Effector memory CD8-positive, alpha-beta T cell (primary cell): ENCODE results near the gene COP1.
"Not testable (repeated sequence)": the region's sequence is repeated elsewhere in the genome, so short reads cannot be mapped to it uniquely, and the experiment has no call there.

Source experiments
- ATAC-seq: fragments of 150-1000 bp; cut with Tn5 transposase; replicated peaks from 2 replicates; pipeline ENCODE4 v1.10.0; 2021; ENCODE audit warnings: mild to moderate bottlenecking, moderate library complexity
- DNase-seq, 3 experiments: peaks; one replicate each; pipeline ENCODE4 v3.0.0; 2021
- H3K27ac Mint-ChIP-seq, 2 donors: one replicate each; pipeline ENCODE4 v1.8.0; 2022; ENCODE audit warnings: mild to moderate bottlenecking in 2 of 2, mixed read lengths in 2 of 2, moderate library complexity in 2 of 2
- H3K27me3 Mint-ChIP-seq, 2 donors: one replicate each; pipeline ENCODE4 v1.8.0; 2022; ENCODE audit warnings: mixed read lengths in 2 of 2
- H3K36me3 Mint-ChIP-seq: one replicate; pipeline ENCODE4 v1.8.0; 2022; ENCODE audit warnings: mild to moderate bottlenecking, moderate library complexity, mixed read lengths; ENCODE audit not compliant: insufficient read depth
- H3K4me1 Mint-ChIP-seq, 2 donors: one replicate each; pipeline ENCODE4 v1.8.0; 2022; ENCODE audit warnings: low read depth in 2 of 2, mixed read lengths in 2 of 2
- H3K4me3 Mint-ChIP-seq, 2 donors: one replicate each; pipeline ENCODE4 v1.8.0; 2022; ENCODE audit warnings: mild to moderate bottlenecking in 2 of 2, mixed read lengths in 2 of 2, moderate library complexity in 2 of 2
- H3K9me3 Mint-ChIP-seq, 2 donors: one replicate each; pipeline ENCODE4 v1.8.0; 2022; ENCODE audit warnings: mixed read lengths in 2 of 2
- total RNA-seq, 9 experiments: gene quantifications; one replicate each; lab custom pipeline; 2026; lab: John Stamatoyannopoulos, UW

Gene COP1
- 59.2 to 99.7 (median 68.3) reads per million in 9 experiments for total RNA-seq

GRCh38 chr1:176206961-176207902, at the start of gene COP1:
TSS of gene COP1 (minus strand) at chr1:176207286. CDS start at chr1:176206978, 308 bp downstream.
- H3K27ac Mint-ChIP-seq: peak within 1 kb of the TSS; percentile 92 to 97
- H3K36me3 Mint-ChIP-seq: peaks cover 20% of the 10 kb centered on the region
- peak; percentile 81 for ATAC-seq
- no peaks in the 10 kb centered on the region for H3K9me3 Mint-ChIP-seq
- peak within 1 kb of the TSS; percentile 89 to 94 for H3K4me3 Mint-ChIP-seq
- peaks cover 31 to 39% of the 10 kb centered on the region in 2 donors for H3K4me1 Mint-ChIP-seq
- no peaks in the 10 kb centered on the region for H3K27me3 Mint-ChIP-seq
- DNase-seq: peak; percentile 91 to 94 (median 93)

DNA sequence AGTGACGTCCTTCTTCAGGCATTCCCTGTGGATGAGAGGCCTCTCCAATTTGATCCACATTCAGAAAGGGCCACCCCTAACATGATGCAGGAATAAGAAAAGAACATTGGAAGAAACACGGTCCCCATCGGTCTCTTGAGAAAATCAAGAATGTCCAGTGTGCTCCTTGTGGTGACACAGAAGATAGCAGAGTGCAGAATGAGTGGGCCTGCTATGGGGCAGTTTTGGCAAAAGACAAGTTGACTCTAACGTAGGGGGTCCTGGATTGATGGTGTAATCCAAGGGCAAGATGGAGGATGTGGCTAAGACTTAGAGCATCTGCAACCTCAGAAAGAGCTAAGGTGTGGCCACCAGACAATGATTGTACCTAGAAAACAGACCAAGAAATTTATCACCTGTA, 45.1 kb upstream of the COP1 start:
- H3K9me3 Mint-ChIP-seq: no peaks in the 10 kb centered on the region
- no peaks in the 10 kb centered on the region for H3K4me1 Mint-ChIP-seq
- H3K4me3 Mint-ChIP-seq: no peak overlapping the region
- no peak for DNase-seq
- no peak for ATAC-seq
- no peak overlapping the region for H3K27ac Mint-ChIP-seq
- no peaks in the 10 kb centered on the region for H3K27me3 Mint-ChIP-seq
- H3K36me3 Mint-ChIP-seq: no peaks in the 10 kb centered on the region

- Mint-ChIP-seq H3K27ac (no peak overlapping the region), H3K36me3 (no peaks in the 10 kb centered on the region), H3K4me1 (no peaks in the 10 kb centered on the region), H3K9me3 (no peaks in the 10 kb centered on the region), H3K4me3 (no peak overlapping the region), H3K27me3 (peaks cover 7 to 53% of the 10 kb centered on the region in 2 donors)
- ATAC-seq (no peak), DNase-seq (no peak)
These were observed 37.8 kb upstream of the COP1 start for GRCh38 chr1:176244851-176245250.

DNA sequence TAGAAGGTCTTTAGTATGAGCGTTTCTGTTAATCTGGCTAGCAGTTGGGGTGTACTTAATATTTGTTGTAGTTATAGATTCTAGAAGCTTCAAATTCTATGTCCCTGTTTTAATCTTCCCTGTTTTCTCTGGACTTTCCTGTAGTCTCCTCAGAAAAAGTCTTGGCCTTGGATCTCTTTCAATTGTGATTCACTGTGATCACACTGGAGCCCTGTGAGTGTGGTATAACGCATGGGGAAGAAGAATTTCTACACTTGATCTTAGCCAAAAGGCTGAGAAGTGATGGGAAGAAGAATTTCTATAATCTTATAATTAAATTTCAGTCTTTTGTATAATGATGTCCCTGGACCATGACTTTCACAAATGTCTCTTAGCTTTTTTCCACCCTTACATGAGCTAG, 36.7 kb upstream of the COP1 start:
- Mint-ChIP-seq H3K27me3 (peaks cover 7 to 53% of the 10 kb centered on the region in 2 donors), H3K36me3 (no peaks in the 10 kb centered on the region), H3K4me1 (no peaks in the 10 kb centered on the region), H3K9me3 (no peaks in the 10 kb centered on the region), H3K27ac (no peak overlapping the region), H3K4me3 (no peak overlapping the region)
- no peak for ATAC-seq
- DNase-seq: no peak

DNA sequence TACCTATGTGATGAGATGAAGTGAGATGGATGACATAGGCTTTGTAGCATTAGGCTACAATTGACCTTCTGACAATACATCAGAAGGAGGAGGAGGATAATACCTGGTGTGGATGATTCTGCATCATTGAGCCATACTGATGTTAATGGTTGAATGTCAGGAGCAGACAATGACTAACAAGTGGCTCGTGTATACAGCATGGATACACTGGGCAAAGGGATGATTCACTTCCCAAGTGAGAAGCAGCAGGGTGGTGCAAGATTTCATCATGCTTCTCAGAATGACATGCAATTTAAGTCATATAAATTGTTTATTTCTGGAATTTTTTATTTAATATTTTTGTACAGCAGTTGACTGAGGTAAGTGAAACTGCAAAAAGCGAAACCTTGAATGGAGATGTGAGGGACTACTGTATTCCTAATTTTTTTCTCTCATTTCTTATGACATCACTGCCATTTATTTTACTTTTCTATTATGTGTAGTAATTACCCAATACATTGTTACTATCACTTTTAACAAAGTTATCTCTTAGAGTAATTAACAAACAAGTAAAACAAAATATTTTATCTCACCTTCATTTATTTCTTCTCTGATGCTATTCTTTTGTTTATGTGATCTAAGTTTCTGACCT, 34.4 kb upstream of the COP1 start:
- H3K4me1 Mint-ChIP-seq: no peaks in the 10 kb centered on the region
- H3K36me3 Mint-ChIP-seq: no peaks in the 10 kb centered on the region
- H3K9me3 Mint-ChIP-seq: no peaks in the 10 kb centered on the region
- DNase-seq (no peak), ATAC-seq (no peak)
- no peak overlapping the region for H3K27ac Mint-ChIP-seq
- no peak overlapping the region for H3K4me3 Mint-ChIP-seq
- H3K27me3 Mint-ChIP-seq: peaks cover 7 to 58% of the 10 kb centered on the region in 2 donors

GRCh38 chr1:176233657-176234056, 26.6 kb upstream of the COP1 start:
- not testable (repeated sequence) for ATAC-seq, H3K27ac Mint-ChIP-seq, H3K4me1 Mint-ChIP-seq, DNase-seq, H3K36me3 Mint-ChIP-seq, H3K9me3 Mint-ChIP-seq, H3K4me3 Mint-ChIP-seq
- H3K27me3 Mint-ChIP-seq: peaks cover 16 to 26% of the 10 kb centered on the region in 2 donors

GRCh38 chr1:176227579-176227978, 20.5 kb upstream of the COP1 start:
- no peak overlapping the region for H3K4me3 Mint-ChIP-seq
- H3K4me1 Mint-ChIP-seq: no peaks in the 10 kb centered on the region
- H3K27ac Mint-ChIP-seq: no peak overlapping the region
- no peaks in the 10 kb centered on the region for H3K36me3 Mint-ChIP-seq
- no peaks in the 10 kb centered on the region for H3K27me3 Mint-ChIP-seq
- DNase-seq (no peak), ATAC-seq (no peak)
- H3K9me3 Mint-ChIP-seq: no peaks in the 10 kb centered on the region

DNA sequence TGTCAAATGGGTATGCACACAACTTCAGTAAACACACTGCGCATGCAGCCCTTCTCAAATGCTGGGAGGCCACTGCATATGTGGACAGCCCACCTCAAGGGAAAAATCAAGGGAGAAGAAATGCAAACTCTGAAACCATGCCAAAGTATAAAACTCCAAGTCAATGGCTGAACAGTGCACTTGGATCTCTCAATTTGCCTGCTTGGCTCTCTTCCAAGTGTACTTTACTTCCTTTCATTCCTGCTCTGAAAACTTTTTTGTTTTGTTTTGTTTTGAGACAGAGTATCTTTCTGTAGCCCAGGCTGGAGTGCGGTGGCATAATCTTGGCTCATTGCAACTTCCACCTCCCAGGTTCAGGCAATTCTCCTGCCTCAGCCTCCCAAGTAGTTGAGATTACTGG, 18.8 kb upstream of the COP1 start:
- Mint-ChIP-seq H3K9me3 (no peaks in the 10 kb centered on the region), H3K4me1 (no peaks in the 10 kb centered on the region), H3K27ac (no peak overlapping the region), H3K4me3 (no peak overlapping the region), H3K27me3 (peaks cover 0 to 6% of the 10 kb centered on the region in 2 donors), H3K36me3 (no peaks in the 10 kb centered on the region)
- no peak for DNase-seq
- ATAC-seq: no peak

DNA sequence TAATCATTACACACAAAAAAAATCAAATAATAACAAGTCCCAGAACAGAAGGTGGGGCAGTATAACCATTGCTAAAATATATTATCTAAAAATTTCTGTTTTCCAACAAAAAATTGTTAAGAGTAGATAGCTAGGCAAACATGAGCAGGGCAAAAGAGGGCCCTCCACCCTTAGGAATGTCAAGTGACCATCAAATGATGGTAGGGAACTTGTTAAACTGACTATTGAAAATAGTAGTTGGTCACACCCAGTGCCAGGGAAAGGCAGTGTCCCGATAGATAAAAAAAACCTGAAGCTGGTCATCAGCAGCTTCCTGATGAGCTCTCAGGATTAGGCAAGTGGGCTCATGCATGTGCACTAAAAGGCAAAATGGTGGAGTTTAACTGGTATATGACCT, 18.4 kb upstream of the COP1 start:
- Mint-ChIP-seq H3K9me3 (no peaks in the 10 kb centered on the region), H3K4me3 (no peak overlapping the region)
- ATAC-seq: no peak

GRCh38 chr1:176222196-176222595, 15.1 kb upstream of the COP1 start:
- no peak for ATAC-seq
- Mint-ChIP-seq H3K36me3 (no peaks in the 10 kb centered on the region), H3K27ac (no peak overlapping the region), H3K4me1 (no peaks in the 10 kb centered on the region), H3K27me3 (peaks cover 7 to 14% of the 10 kb centered on the region in 2 donors), H3K9me3 (no peaks in the 10 kb centered on the region), H3K4me3 (no peak overlapping the region)
- DNase-seq: no peak

More for the DNA sequence above, 18.4 kb upstream of the COP1 start:
- no peaks in the 10 kb centered on the region for H3K4me1 Mint-ChIP-seq
- DNase-seq: no peak
- H3K27me3 Mint-ChIP-seq: peaks cover 0 to 6% of the 10 kb centered on the region in 2 donors
- H3K36me3 Mint-ChIP-seq: no peaks in the 10 kb centered on the region
- H3K27ac Mint-ChIP-seq: no peak overlapping the region

DNA sequence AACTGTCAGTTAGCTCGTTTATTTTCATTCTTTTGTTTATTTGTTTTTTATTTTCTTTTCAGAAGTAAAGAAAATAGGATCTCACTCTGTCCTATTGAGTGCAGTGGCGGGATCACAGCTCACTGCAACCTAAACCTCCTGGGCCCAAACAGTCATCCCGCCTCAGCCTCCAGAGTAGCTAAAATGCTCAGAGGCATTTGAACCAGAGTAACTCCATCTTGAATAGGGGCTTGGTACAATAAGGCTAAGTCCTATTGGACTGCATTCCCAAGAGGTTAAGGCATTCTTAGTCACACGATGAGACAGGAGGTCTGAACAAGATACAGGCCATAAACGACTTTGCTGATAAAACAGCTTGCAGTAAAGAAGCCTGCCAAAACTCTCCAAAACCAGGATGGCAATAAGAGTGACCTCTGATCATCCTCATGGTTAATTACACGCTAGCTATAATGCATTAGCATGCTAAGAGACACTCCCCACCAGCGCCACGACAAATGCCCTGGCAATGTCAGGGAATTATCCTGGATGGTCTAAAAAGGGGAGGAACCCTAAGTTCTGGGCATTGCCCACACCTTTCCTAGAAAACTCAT, 13.1 kb upstream of the COP1 start:
- ATAC-seq (no peak), DNase-seq (no peak)
- H3K27me3 Mint-ChIP-seq: peaks cover 20 to 30% of the 10 kb centered on the region in 2 donors
- H3K4me3 Mint-ChIP-seq: no peak overlapping the region
- H3K4me1 Mint-ChIP-seq: no peaks in the 10 kb centered on the region
- no peaks in the 10 kb centered on the region for H3K9me3 Mint-ChIP-seq
- no peak overlapping the region for H3K27ac Mint-ChIP-seq
- no peaks in the 10 kb centered on the region for H3K36me3 Mint-ChIP-seq

GRCh38 chr1:176217461-176218099, 10.5 kb upstream of the COP1 start:
- no peaks in the 10 kb centered on the region for H3K4me1 Mint-ChIP-seq
- ATAC-seq: no peak
- H3K36me3 Mint-ChIP-seq: no peaks in the 10 kb centered on the region
- no peaks in the 10 kb centered on the region for H3K9me3 Mint-ChIP-seq
- H3K4me3 Mint-ChIP-seq: no peak overlapping the region
- DNase-seq: no peak
- H3K27me3 Mint-ChIP-seq: peaks cover 24 to 34% of the 10 kb centered on the region in 2 donors
- no peak overlapping the region for H3K27ac Mint-ChIP-seq

DNA sequence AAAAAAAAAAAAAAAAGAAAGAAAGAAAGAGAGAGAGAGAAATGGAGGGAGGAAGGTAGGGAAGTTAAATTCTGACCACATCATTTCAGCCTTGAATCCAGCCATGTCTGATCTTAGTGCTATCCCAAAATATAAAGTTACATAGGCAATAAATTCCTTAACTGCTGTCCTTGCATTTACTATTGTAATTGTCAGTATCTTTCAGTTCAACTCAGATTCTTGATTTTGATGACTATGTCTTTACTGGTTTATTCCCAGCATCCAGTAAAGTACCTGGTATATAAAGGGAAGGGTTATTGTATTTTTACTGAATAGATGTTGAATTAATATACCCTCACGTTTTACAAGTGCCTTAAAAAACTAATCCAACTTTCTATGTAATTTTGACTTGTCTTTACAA, 8.9 kb upstream of the COP1 start:
- Mint-ChIP-seq H3K36me3 (peaks cover 4% of the 10 kb centered on the region), H3K4me1 (no peaks in the 10 kb centered on the region), H3K27me3 (peaks cover 24 to 28% of the 10 kb centered on the region in 2 donors), H3K4me3 (no peak overlapping the region), H3K27ac (no peak overlapping the region), H3K9me3 (no peaks in the 10 kb centered on the region)
- no peak for DNase-seq
- ATAC-seq: no peak
